Mucosa of descending colon (tissue), 3 donors: ENCODE measurements around the gene NPBWR2. TPM values are rescaled to one million over a fixed set of nuclear protein-coding genes. Genes with fewer than 3 reads are reported as not detected.

ENCODE experiments used
- ATAC-seq: fragments of 200-7000 bp; cut with Tn5 transposase; one replicate; pipeline ENCODE4 v1.9.1; 2020; ENCODE audit warnings: mild to moderate bottlenecking, moderate library complexity
- DNase-seq, 3 donors: peaks; one replicate each; pipeline ENCODE4 v3.0.0-alpha.2; 2020
- H3K36me3 ChIP-seq: fragments of 200-600 bp; one replicate; pipeline ENCODE4 v1.8.0; 2021; ENCODE audit warnings: low read depth, mild to moderate bottlenecking
- H3K4me1 ChIP-seq: fragments of 200-600 bp; one replicate; pipeline ENCODE4 v1.8.0; 2021; ENCODE audit warnings: low read depth, mild to moderate bottlenecking
- H3K4me3 ChIP-seq: fragments of 200-600 bp; one replicate; pipeline ENCODE4 v1.8.0; 2021; ENCODE audit warnings: mild to moderate bottlenecking
- H3K9me3 ChIP-seq: fragments of 200-600 bp; one replicate; pipeline ENCODE4 v1.8.0; 2021; ENCODE audit warnings: mild to moderate bottlenecking
- CTCF ChIP-seq: fragments of 200-600 bp; IDR thresholded peaks from one replicate; pipeline ENCODE4 v1.8.0; 2022; ENCODE audit warnings: antibody characterized with exemption, mild to moderate bottlenecking
- intact Hi-C, 2 donors: fragments of 100-400 bp; cut with DNase I in 1 of 2; cut with micrococcal nuclease in 1 of 2; formaldehyde crosslinking; loops; one replicate each; pipeline versions ENCODE4 v1.11.0 to v1.11.1; 2022; cut with DNase I, micrococcal nuclease
- total RNA-seq, 3 donors: library from RNA; stranded (reverse); fragmentation: NEBNext Ultra II Directional in 2 of 3; extraction: Animal tissue kit (Norgen Biotek cat#: 25700) in 2 of 3; gene quantifications; one replicate each; pipeline versions ENCODE4 v1.2.1 to v1.2.4, GENCODE V29; 2021 to 2023
- donor health status: DM: no; HTN: no; CAD: no; lungs with moderate emphysema.
- donor health status: DM: no; HTN: no; CAD: no.
- donor health status: DM: no; HTN: yes; CAD: no.

The NPBWR2 gene
- total RNA-seq, 3 donors from 2014 or later: not detected

DNA sequence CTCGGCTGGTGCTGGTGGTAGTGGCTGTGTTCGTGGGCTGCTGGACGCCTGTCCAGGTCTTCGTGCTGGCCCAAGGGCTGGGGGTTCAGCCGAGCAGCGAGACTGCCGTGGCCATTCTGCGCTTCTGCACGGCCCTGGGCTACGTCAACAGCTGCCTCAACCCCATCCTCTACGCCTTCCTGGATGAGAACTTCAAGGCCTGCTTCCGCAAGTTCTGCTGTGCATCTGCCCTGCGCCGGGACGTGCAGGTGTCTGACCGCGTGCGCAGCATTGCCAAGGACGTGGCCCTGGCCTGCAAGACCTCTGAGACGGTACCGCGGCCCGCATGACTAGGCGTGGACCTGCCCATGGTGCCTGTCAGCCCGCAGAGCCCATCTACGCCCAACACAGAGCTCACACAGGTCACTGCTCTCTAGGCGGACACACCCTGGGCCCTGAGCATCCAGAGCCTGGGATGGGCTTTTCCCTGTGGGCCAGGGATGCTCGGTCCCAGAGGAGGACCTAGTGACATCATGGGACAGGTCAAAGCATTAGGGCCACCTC is 8.8 kb downstream of the NPBWR2 start:
- intact Hi-C loops: no loop called here
- DNase-seq: no peak

DNA sequence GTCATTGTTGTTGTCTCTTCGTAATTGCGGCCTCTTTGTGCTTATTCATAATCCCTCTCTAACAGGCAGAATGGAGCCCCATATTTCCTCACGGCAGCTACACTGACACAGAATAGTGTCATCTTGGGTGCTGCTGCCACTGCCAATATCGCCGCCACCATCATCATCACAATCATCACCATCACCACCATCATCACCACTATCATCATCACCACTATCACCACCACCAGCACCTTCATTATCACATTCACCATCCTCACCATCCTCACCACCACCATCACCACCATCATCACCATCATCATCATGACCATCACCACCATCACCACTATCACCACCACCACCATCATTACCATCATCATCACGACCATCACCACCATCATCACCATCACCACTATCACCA is 10.8 kb downstream of the NPBWR2 start:
- no peak for TF ChIP-seq CTCF

More for the DNA sequence above, 8.8 kb downstream of the NPBWR2 start:
- no peaks in the 10 kb centered on the region for H3K9me3 ChIP-seq
- no peak for TF ChIP-seq CTCF
- no peak for ATAC-seq
- no peaks in the 10 kb centered on the region for H3K36me3 ChIP-seq
- no peak overlapping the region for H3K4me3 ChIP-seq
- H3K4me1 ChIP-seq: peaks cover 7% of the 10 kb centered on the region

GRCh38 chr20:64095927-64096326 is 11.4 kb downstream of the NPBWR2 start:
- Histone ChIP-seq H3K9me3 (no peaks in the 10 kb centered on the region), H3K4me1 (no peaks in the 10 kb centered on the region), H3K36me3 (no peaks in the 10 kb centered on the region), H3K4me3 (no peak overlapping the region)
- intact Hi-C loops: no loop called here
- ATAC-seq: no peak
- no peak for DNase-seq
- no peak for TF ChIP-seq CTCF

More for the DNA sequence above, 10.8 kb downstream of the NPBWR2 start:
- DNase-seq (no peak), ATAC-seq (no peak)
- intact Hi-C loops: no loop called here
- Histone ChIP-seq H3K4me1 (no peaks in the 10 kb centered on the region), H3K9me3 (no peaks in the 10 kb centered on the region), H3K4me3 (no peak overlapping the region), H3K36me3 (no peaks in the 10 kb centered on the region)

DNA sequence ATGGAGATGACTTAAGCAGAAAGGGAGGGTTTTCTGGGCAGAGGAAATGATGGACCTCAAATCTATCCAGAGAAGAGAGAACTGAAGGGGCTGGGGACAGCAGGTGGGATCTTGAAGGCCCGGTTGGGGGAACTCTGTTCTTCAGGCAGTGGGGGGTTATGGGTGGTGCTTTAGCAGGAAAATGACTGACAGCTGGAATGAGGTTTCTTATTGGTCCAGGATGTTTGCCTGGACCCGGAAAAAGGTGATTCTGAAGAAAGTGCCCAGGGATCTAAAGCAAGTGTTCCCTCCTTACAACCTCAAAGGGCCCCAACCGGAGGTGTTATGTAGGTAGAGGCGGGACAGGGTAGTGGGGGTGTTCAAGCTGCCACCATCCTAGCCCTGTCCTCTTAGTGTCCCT is 11.9 kb downstream of the NPBWR2 start:
- intact Hi-C loops: no loop called here
- DNase-seq: no peak
- Histone ChIP-seq H3K4me1 (no peaks in the 10 kb centered on the region), H3K9me3 (no peaks in the 10 kb centered on the region), H3K36me3 (no peaks in the 10 kb centered on the region), H3K4me3 (no peak overlapping the region)
- TF ChIP-seq CTCF: no peak
- no peak for ATAC-seq

DNA sequence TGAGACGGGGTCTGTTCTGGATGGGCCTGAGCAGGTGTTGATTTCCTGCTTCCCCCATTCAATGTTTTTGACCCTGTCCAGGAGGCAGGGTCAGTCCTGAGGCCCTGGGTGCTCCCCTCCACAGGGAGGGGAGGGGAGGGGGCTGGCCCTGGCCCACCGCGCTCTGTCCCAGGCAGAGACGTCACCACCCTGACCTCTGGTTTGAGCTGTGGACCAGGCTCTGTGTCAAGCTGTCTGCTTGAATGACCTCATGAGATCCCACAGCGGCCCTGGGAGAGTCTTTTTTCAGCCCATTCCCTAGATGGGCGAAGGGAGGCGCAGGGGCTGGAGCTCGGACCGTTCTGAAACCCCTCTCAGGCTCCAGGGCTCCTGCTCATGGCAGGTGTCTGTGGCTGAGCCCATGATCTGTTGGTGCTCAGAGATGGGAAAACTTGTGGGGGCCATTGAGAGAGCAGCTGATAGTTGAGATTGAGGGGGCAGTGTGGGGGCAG is 14.3 kb downstream of the NPBWR2 start:
- ATAC-seq (no peak), DNase-seq (no peak)
- intact Hi-C loops: no loop called here
- Histone ChIP-seq H3K36me3 (no peaks in the 10 kb centered on the region), H3K4me1 (no peaks in the 10 kb centered on the region), H3K9me3 (no peaks in the 10 kb centered on the region), H3K4me3 (no peak overlapping the region)
- no peak for TF ChIP-seq CTCF
